Stimulated activated CD4-positive, alpha-beta T cell treated with anti-CD3 and anti-CD28 coated beads, Interleukin-15, amount 100 ng/mL, for 24 hours (primary cell): ENCODE data around the gene AFAP1.

Experiments used
- DNase-seq: peaks from one replicate; pipeline ENCODE4 v3.0.0-alpha.2; 2020

The AFAP1 gene

DNA sequence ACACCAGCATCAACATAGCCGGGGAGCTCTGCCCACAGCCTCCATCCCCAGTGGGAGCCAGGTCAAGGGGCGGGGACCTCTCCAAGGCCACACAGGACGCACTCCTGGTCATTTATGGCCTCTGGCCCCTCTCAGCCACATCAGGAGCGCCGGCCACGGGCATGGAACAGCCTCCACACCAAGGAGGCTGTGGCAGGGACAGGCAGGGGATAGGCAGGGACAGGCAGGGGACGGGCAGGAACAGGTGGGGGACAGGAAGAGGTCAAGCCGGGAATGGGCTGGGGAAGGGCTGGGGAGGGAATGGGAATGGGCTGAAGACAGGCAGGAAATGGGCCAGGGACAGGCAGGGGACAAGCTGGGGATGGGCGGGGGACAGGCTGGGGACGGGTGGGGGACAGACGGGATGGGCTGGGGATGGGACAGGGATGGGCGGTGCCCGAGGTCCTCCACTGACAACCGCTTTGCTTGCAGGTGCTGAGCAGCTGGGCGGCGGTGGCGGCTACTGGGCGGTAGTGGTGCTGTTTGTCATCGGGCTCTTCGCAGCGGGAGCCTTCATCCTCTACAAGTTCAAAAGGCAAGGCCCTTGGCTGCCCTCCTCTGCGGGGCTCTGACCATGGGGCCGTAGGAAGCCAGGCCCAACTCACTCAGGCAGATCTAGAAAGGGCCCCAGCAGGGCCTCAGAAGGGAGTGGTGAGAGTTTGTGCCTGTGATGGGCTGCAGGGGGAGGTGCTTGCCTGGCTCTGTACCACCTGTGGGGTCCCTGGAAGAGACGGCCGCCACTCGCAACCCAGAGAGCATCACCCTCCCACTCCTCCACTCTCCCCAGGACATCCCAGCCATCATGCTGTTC, 205.6 kb downstream of the AFAP1 start:
- no peak for DNase-seq

- DNase-seq = no peak
Measured at GRCh38 chr4:7733201-7733600, 206.5 kb downstream of the AFAP1 start.

GRCh38 chr4:7732263-7732662, 207.4 kb downstream of the AFAP1 start:
- no peak for DNase-seq

GRCh38 chr4:7731437-7731836, 208.2 kb downstream of the AFAP1 start:
- no peak for DNase-seq

DNA sequence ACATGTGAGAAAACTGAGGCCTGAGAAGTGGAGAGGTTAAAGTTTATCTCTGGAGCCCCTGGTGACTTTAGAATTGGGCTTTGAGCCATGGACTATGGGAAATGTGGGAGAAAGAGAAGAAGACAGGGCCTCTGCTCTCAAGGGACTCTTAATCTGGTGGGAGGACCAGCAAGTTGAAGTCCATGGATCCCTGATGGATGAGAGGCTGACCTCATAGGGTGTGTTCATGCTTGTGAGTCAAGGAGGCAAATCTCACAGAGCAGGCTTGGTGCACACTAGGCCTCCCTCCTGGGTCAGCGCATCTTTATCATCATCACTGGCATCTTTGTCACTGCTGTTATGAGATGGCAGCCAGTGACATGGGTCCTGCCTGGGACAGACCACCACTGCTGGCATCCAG, 211.9 kb downstream of the AFAP1 start:
- DNase-seq = no peak

- DNase-seq = no peak
Measured at GRCh38 chr4:7726665-7727413, 212.8 kb downstream of the AFAP1 start.

DNA sequence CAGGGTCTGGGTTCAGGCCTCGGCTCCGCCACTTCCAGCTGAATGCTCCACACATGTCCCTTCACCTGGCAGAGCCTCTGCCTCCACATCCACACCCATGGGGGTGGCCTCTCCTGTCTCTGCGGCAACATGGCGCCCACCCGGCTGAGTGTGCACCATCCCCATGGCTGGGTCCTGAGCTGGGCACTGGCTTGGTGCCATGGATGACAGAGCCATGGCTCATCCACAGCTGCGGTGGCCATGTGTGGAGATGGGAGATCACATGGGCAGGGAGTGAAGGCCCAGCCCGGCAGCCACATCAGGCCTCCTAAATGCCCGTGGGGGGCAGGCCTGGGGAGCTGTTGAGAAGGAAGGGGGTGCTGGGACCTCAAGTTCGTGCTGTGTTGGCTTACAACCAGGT, 213.7 kb downstream of the AFAP1 start:
- DNase-seq = no peak

- no peak for DNase-seq
Measured at GRCh38 chr4:7723625-7724024, 216.0 kb downstream of the AFAP1 start.

GRCh38 chr4:7722766-7723387, 216.8 kb downstream of the AFAP1 start:
- no peak for DNase-seq

DNA sequence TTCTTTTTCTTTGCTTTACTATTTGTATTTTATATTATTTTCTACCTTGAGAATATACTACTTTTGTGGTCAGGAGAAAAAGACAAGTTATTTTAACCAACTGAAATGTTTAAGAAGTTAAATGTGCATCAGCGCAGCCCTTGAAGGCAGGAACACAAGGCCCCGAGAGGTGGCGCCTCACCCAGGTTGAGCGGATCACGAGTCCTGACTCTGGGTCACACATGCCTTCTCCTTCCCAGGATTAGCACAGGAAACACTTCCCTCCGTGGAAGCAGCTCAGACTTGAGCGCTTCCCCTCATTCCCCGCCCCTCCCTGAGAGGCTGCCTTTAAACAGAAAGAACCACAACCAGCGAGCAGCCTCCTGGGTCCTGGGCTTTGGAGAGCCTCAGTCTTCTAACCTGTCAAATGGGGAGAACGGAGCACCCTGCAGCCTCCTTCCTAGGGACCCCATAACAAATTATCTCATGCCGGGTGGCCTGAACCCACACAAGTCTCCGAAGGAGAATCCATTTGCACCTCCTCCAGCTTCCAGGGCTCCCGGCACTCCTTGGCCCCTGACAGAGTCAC, 217.6 kb downstream of the AFAP1 start:
- peak; percentile 16 for DNase-seq

GRCh38 chr4:7719354-7720174, 220.1 kb downstream of the AFAP1 start:
- peak; percentile 80 for DNase-seq

DNA sequence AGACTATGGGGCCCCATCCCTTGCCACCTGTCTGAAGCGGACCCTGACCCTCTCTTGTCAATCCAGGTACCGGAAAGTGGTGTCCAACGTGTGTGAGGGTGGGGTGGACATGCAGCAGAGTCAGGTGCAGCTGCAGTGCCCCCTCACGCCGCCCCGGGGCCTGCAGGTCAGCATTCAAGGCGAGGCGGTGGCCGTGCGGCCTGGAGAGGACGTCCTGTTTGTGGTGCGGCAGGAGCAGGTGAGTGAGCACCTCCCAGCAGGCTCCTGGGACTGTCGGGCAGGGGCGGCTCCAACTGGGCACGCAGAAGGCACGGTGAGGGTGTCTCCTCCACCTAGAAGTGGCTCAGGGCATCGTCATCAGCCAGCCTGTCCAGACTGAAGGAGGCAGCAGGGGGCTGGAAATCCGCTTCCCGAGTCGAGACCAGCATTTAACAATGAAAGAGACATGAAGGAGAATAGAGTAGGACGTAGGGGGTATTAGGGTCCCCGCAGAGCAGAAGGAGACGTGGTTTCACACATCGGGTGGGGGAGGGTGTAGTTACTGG, 221.6 kb downstream of the AFAP1 start:
- DNase-seq = no peak

GRCh38 chr4:7717161-7717560, 222.5 kb downstream of the AFAP1 start:
- no peak for DNase-seq

DNA sequence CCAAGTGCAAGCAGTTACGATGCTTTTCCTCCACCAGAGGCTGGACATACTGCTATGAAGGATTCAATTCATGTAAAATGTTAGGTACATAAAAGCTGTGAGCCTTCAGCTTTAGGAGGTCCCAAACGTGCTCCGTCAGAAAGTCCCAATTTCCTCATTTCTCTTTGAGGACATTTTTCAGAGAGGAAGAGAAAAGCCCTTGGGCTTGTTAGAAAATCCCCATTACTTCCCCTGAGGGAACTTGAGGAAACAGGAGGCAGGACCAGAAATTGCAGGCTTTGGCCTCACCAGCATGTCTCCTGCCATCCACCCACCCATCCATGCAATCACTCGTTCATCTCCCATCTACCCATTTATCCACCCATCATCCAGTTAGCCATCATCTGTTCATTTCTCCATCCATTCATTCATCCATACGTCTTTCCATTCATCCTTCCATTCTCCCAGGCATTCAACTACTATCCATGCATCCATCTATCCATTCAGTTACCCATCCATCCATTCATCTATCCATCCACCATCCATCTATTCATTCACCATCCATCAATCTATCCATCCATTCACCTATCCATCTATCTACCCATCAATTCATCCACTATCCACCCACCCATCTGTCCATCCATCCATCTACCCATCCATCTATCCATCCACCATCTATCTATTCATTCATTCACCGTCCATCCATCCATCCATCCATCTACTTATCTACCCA, 223.5 kb downstream of the AFAP1 start:
- DNase-seq = no peak

GRCh38 chr4:7715271-7716009, 224.2 kb downstream of the AFAP1 start:
- no peak for DNase-seq

DNA sequence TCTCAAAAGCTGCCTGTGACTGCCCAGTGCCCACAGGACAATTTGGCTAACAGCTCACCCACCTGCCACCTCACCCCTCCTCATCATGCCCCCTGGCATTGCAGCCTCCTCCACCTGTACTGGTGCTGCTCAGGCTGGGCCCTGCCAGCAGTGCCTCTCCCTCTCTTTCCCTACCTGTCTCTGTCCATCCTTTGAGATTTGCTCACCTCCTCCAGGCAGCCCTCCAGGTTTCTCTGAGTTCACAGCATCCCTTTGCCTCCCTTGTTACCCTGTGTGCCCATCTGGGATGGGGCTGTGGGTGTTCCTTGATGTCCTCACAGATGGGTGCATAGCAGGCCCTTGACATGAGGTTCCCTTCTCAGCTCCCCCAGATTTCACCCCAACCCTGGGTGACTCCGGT, 224.9 kb downstream of the AFAP1 start:
- no peak for DNase-seq

DNA sequence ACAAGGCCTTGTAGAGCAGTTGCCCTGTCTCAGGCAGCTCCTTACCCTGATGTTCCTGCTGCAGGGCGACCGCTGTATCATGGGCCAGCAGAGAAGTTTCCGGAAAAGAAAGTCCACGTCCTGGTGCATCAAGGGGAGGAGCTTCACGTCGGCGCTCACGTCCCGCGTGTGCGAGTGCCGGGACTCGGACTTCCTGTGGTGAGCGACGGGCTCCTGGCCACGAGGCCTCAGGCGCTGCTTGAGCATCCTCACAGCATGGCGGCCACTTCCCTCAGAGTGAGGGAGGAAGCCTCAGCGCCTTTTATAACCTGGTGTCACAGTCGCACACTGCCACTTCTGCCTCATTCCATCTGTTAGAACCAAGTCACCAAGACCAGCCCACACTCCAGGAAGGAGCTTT, 225.5 kb downstream of the AFAP1 start:
- no peak for DNase-seq

DNA sequence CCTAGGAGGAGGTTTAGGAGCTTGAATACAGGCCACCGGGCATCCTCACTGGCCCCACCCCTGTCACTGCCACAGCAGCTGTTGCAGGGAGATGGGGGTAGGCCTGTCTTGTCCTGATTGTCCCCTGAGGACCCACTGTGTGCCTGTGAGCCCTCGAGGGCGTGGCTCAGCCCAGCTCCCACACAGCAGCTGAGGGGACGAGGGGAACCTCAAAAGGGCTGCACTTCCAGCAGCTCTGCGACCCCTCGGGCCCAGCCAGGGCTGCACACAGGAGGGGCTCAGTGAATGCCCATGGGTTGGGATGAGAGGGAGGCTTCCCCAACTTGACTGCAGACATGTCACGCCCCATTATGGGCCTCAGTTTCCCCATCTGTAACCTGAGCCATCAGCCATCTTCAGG, 225.9 kb downstream of the AFAP1 start:
- no peak for DNase-seq

- DNase-seq = no peak
Measured at GRCh38 chr4:7712021-7712671, 227.5 kb downstream of the AFAP1 start.

GRCh38 chr4:7711307-7711963, 228.2 kb downstream of the AFAP1 start:
- DNase-seq = no peak
